ENCODE measurements around the gene USP19. TPM values are rescaled to one million over a fixed set of nuclear protein-coding genes. Genes with fewer than 3 reads are reported as not detected.

Gene USP19
- total and polyA plus RNA-seq, 4 donors: 8.1 to 39.6 (median 27.4) TPM

DNA sequence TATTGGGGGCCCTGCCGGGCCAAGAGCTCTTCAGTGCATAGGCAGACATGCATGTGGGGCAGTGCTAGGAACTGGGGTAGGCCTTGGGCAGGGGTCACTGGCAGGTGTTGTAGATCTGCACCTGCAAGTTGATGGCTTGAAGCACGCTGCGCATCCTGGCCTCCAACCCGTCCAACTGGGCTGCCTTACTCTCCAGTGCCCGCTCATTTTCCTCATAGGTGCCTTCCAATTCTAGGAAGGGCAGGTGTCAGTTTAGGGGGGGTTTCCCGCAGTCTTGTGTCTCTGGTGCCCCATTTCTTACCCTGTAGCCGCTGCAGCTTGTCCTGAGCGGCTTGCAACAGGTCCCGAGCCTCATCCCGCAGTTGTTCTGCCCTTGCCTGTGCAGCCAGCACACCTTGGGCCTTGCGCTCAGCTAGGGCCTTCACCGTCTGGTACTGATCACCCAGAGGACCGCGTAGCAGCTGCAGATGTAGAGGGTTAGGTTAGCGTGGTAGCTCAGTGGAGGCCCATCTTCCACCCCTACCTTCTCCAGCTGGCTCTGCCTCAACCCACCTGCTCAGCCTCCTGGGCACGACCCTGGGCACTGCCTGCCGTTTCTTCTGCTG lies 611 bp upstream of the USP19 start:
- Histone ChIP-seq H3K4me1 (ENCODE audit: control insufficient read depth in 4 of 4, insufficient read depth in 4 of 4, low read length in 3 of 4) (peaks cover 4 to 16% (median 13%) of the 10 kb centered on the region in 4 donors), H3K4me3 (ENCODE audit: low read depth in 1 of 3, low read length in 3 of 3) (peak overlapping the region in 1 of 3 donors; percentile 90), H3K27me3 (ENCODE audit: control insufficient read depth in 4 of 4, insufficient read depth in 4 of 4, low read length in 3 of 4) (no peaks in the 10 kb centered on the region), H3K27ac (ENCODE audit: low read depth in 1 of 2, low read length in 2 of 2) (peak overlapping the region; percentile 83 to 89), H3K36me3 (ENCODE audit: control insufficient read depth in 4 of 4, insufficient read depth in 3 of 4, low read depth in 1 of 4, low read length in 3 of 4) (peaks cover 15 to 60% (median 32%) of the 10 kb centered on the region in 4 donors), H3K9ac (ENCODE audit: low read depth in 1 of 2, low read length in 2 of 2) (no peak overlapping the region), H3K9me3 (ENCODE audit: control insufficient read depth in 4 of 4, low read length in 3 of 4) (no peaks in the 10 kb centered on the region)
- TF ChIP-seq RXRA (IDR thresholded peaks at IDR 0.05) (no peak), SP1 (IDR thresholded peaks at IDR 0.05) (no peak), GABPA (IDR thresholded peaks at IDR 0.05 in 1 of 2, conservative IDR thresholded peaks at IDR 0.05 in 1 of 2) (no peak), HNF4G (IDR thresholded peaks at IDR 0.05) (no peak), FOXA1 (IDR thresholded peaks at IDR 0.05) (no peak), EGR1 (IDR thresholded peaks at IDR 0.05; ENCODE audit: low read depth in 2 of 2) (no peak), FOXA2 (IDR thresholded peaks at IDR 0.05) (no peak), RAD21 (IDR thresholded peaks at IDR 0.05) (no peak)
- 85% methylated on average over 17 of the region's 17 CpGs for WGBS
- DNase-seq (ENCODE audit: low spot score): no peak

DNA sequence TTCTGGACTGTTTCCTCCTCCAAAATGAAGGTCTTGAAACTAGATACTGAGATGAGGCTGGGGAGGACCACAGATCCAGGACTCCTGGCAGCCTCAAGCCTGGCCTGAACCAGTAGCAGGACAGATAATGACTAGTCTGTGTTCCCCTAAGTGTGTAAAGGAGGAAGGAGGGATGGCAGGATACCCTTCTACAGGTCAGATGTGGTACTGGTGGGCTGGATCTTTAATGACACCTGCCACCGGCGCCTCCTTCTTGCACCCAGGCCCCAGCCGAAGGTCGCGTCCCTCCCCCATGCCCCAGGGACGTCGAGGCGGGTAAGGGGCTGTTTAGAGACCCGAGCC lies 556 bp downstream of the USP19 start:
- H3K36me3 ChIP-seq (ENCODE audit: control insufficient read depth in 4 of 4, insufficient read depth in 3 of 4, low read depth in 1 of 4, low read length in 3 of 4): peaks cover 23 to 66% (median 40%) of the 10 kb centered on the region in 4 donors
- WGBS: 0% methylated on average over 9 of the region's 9 CpGs

DNA sequence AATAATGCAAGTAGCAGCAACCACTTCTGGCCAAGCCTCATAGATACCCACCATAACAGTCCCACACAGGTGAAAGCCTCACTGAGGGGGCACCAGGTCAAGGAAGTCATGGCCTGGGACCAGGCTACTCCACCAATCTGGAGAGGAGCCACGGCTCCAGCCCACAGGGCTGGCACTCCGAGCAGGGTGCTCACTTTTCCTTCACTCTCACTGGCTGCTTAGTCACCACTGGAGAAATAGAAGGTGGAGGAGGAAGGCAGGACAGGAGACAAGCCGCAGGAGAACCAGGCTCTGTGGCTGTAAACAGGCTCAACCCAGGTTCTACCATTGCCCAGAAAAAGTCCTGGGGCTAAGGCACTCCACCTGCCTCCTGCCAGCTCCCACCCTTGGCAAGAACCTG lies 1.2 kb downstream of the USP19 start:
- peaks cover 20 to 66% (median 44%) of the 10 kb centered on the region in 4 donors for H3K36me3 ChIP-seq (ENCODE audit: control insufficient read depth in 4 of 4, insufficient read depth in 3 of 4, low read depth in 1 of 4, low read length in 3 of 4)
- H3K9me3 ChIP-seq (ENCODE audit: control insufficient read depth in 4 of 4, low read length in 3 of 4): no peaks in the 10 kb centered on the region
- peaks cover 4 to 16% (median 13%) of the 10 kb centered on the region in 4 donors for H3K4me1 ChIP-seq (ENCODE audit: control insufficient read depth in 4 of 4, insufficient read depth in 4 of 4, low read length in 3 of 4)
- H3K27me3 ChIP-seq (ENCODE audit: control insufficient read depth in 4 of 4, insufficient read depth in 4 of 4, low read length in 3 of 4): no peaks in the 10 kb centered on the region
- no peak for TF ChIP-seq NR2F2 (IDR thresholded peaks at IDR 0.05)
- peak overlapping the region in 2 of 3 donors; percentile 91 to 94 for H3K4me3 ChIP-seq (ENCODE audit: low read depth in 1 of 3, low read length in 3 of 3)
- H3K9ac ChIP-seq (ENCODE audit: low read depth in 1 of 2, low read length in 2 of 2): peak overlapping the region; percentile 79 to 91
- 74% methylated on average over 3 of the region's 3 CpGs for WGBS
- DNase-seq (ENCODE audit: low spot score): no peak
- H3K27ac ChIP-seq (ENCODE audit: low read depth in 1 of 2, low read length in 2 of 2): no peak overlapping the region

More for the DNA sequence above, 556 bp downstream of the USP19 start:
- DNase-seq (ENCODE audit: low spot score): no peak
- H3K9me3 ChIP-seq (ENCODE audit: control insufficient read depth in 4 of 4, low read length in 3 of 4): no peaks in the 10 kb centered on the region
- peak overlapping the region; percentile 79 to 91 for H3K9ac ChIP-seq (ENCODE audit: low read depth in 1 of 2, low read length in 2 of 2)
- peak overlapping the region; percentile 83 to 89 for H3K27ac ChIP-seq (ENCODE audit: low read depth in 1 of 2, low read length in 2 of 2)
- TF ChIP-seq, protein P1, sequence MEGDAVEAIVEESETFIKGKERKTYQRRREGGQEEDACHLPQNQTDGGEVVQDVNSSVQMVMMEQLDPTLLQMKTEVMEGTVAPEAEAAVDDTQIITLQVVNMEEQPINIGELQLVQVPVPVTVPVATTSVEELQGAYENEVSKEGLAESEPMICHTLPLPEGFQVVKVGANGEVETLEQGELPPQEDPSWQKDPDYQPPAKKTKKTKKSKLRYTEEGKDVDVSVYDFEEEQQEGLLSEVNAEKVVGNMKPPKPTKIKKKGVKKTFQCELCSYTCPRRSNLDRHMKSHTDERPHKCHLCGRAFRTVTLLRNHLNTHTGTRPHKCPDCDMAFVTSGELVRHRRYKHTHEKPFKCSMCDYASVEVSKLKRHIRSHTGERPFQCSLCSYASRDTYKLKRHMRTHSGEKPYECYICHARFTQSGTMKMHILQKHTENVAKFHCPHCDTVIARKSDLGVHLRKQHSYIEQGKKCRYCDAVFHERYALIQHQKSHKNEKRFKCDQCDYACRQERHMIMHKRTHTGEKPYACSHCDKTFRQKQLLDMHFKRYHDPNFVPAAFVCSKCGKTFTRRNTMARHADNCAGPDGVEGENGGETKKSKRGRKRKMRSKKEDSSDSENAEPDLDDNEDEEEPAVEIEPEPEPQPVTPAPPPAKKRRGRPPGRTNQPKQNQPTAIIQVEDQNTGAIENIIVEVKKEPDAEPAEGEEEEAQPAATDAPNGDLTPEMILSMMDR (IDR thresholded peaks at IDR 0.05; ENCODE audit: low read depth, low read length, missing input control): no peak
- TF ChIP-seq, protein P2, sequence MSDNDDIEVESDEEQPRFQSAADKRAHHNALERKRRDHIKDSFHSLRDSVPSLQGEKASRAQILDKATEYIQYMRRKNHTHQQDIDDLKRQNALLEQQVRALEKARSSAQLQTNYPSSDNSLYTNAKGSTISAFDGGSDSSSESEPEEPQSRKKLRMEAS (IDR thresholded peaks at IDR 0.05): no peak
- TF ChIP-seq SP1 (IDR thresholded peaks at IDR 0.05): no peak
- H3K27me3 ChIP-seq (ENCODE audit: control insufficient read depth in 4 of 4, insufficient read depth in 4 of 4, low read length in 3 of 4): no peaks in the 10 kb centered on the region
- H3K4me1 ChIP-seq (ENCODE audit: control insufficient read depth in 4 of 4, insufficient read depth in 4 of 4, low read length in 3 of 4): peaks cover 4 to 16% (median 13%) of the 10 kb centered on the region in 4 donors
- H3K4me3 ChIP-seq (ENCODE audit: low read depth in 1 of 3, low read length in 3 of 3): peak overlapping the region; percentile 90 to 94 (median 91)

DNA sequence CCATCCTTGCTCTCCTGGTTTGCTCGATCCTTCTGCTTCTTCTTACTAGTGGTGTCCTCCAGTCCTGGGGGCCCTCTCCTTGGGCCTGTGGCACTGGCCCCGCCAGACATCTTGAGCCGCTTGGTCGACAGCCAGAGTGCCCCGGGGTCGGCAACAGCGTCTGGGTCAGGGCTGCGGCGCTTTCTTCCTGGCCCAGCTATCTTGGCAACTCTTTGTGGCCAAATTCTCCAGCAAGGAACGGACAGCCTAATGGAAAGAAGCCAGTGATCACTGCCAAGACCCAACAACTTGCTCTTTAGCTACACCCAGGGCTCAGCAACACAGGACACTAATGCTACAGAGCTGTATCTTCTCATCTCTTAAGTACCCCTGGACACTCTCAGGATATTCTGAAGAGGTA lies 1.6 kb downstream of the USP19 start:
- H3K9ac ChIP-seq (ENCODE audit: low read depth in 1 of 2, low read length in 2 of 2): no peak overlapping the region
- H3K9me3 ChIP-seq (ENCODE audit: control insufficient read depth in 4 of 4, low read length in 3 of 4): no peaks in the 10 kb centered on the region
- 64% methylated on average over 10 of the region's 10 CpGs for WGBS
- H3K27me3 ChIP-seq (ENCODE audit: control insufficient read depth in 4 of 4, insufficient read depth in 4 of 4, low read length in 3 of 4): no peaks in the 10 kb centered on the region
- H3K4me3 ChIP-seq (ENCODE audit: low read depth in 1 of 3, low read length in 3 of 3): no peak overlapping the region
- no peak overlapping the region for H3K27ac ChIP-seq (ENCODE audit: low read depth in 1 of 2, low read length in 2 of 2)
- peaks cover 4 to 16% (median 13%) of the 10 kb centered on the region in 4 donors for H3K4me1 ChIP-seq (ENCODE audit: control insufficient read depth in 4 of 4, insufficient read depth in 4 of 4, low read length in 3 of 4)
- peaks cover 20 to 66% (median 46%) of the 10 kb centered on the region in 4 donors for H3K36me3 ChIP-seq (ENCODE audit: control insufficient read depth in 4 of 4, insufficient read depth in 3 of 4, low read depth in 1 of 4, low read length in 3 of 4)
- no peak for DNase-seq (ENCODE audit: low spot score)
- TF ChIP-seq GABPA (IDR thresholded peaks at IDR 0.05 in 1 of 2, conservative IDR thresholded peaks at IDR 0.05 in 1 of 2): no peak
- no peak for TF ChIP-seq YY1 (IDR thresholded peaks at IDR 0.05)
- no peak for TF ChIP-seq FOXA2 (IDR thresholded peaks at IDR 0.05)
- TF ChIP-seq FOXA1 (IDR thresholded peaks at IDR 0.05): no peak
- TF ChIP-seq, protein P3, sequence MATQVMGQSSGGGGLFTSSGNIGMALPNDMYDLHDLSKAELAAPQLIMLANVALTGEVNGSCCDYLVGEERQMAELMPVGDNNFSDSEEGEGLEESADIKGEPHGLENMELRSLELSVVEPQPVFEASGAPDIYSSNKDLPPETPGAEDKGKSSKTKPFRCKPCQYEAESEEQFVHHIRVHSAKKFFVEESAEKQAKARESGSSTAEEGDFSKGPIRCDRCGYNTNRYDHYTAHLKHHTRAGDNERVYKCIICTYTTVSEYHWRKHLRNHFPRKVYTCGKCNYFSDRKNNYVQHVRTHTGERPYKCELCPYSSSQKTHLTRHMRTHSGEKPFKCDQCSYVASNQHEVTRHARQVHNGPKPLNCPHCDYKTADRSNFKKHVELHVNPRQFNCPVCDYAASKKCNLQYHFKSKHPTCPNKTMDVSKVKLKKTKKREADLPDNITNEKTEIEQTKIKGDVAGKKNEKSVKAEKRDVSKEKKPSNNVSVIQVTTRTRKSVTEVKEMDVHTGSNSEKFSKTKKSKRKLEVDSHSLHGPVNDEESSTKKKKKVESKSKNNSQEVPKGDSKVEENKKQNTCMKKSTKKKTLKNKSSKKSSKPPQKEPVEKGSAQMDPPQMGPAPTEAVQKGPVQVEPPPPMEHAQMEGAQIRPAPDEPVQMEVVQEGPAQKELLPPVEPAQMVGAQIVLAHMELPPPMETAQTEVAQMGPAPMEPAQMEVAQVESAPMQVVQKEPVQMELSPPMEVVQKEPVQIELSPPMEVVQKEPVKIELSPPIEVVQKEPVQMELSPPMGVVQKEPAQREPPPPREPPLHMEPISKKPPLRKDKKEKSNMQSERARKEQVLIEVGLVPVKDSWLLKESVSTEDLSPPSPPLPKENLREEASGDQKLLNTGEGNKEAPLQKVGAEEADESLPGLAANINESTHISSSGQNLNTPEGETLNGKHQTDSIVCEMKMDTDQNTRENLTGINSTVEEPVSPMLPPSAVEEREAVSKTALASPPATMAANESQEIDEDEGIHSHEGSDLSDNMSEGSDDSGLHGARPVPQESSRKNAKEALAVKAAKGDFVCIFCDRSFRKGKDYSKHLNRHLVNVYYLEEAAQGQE (IDR thresholded peaks at IDR 0.05): no peak
- no peak for TF ChIP-seq HNF4A (conservative IDR thresholded peaks at IDR 0.05)
- TF ChIP-seq, protein P4, sequence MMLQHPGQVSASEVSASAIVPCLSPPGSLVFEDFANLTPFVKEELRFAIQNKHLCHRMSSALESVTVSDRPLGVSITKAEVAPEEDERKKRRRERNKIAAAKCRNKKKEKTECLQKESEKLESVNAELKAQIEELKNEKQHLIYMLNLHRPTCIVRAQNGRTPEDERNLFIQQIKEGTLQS (IDR thresholded peaks at IDR 0.05): no peak
- TF ChIP-seq, protein P5, sequence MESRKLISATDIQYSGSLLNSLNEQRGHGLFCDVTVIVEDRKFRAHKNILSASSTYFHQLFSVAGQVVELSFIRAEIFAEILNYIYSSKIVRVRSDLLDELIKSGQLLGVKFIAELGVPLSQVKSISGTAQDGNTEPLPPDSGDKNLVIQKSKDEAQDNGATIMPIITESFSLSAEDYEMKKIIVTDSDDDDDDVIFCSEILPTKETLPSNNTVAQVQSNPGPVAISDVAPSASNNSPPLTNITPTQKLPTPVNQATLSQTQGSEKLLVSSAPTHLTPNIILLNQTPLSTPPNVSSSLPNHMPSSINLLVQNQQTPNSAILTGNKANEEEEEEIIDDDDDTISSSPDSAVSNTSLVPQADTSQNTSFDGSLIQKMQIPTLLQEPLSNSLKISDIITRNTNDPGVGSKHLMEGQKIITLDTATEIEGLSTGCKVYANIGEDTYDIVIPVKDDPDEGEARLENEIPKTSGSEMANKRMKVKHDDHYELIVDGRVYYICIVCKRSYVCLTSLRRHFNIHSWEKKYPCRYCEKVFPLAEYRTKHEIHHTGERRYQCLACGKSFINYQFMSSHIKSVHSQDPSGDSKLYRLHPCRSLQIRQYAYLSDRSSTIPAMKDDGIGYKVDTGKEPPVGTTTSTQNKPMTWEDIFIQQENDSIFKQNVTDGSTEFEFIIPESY (IDR thresholded peaks at IDR 0.05): no peak
